ENCODE results near the gene SLC4A3.

Gene SLC4A3

GRCh38 chr2:219611866-219612576, 15.4 kb upstream of the SLC4A3 start:
- in situ Hi-C loops (cut with HindIII; ENCODE audit: low sequenced_read_pairs): no loop called here

- in situ Hi-C loops (cut with HindIII; ENCODE audit: low sequenced_read_pairs): no loop called here
Measured at GRCh38 chr2:219612577-219613286, 14.7 kb upstream of the SLC4A3 start.

GRCh38 chr2:219613461-219614070, 13.9 kb upstream of the SLC4A3 start:
- in situ Hi-C loops (cut with HindIII; ENCODE audit: low sequenced_read_pairs): no loop called here

- in situ Hi-C loops (cut with HindIII; ENCODE audit: low sequenced_read_pairs): no loop called here
Measured at GRCh38 chr2:219614076-219614860, 13.2 kb upstream of the SLC4A3 start.

- in situ Hi-C loops (cut with HindIII; ENCODE audit: low sequenced_read_pairs): no loop called here
Measured at GRCh38 chr2:219615036-219615435, 12.4 kb upstream of the SLC4A3 start.

GRCh38 chr2:219615894-219616293, 11.5 kb upstream of the SLC4A3 start:
- in situ Hi-C loops (cut with HindIII; ENCODE audit: low sequenced_read_pairs): no loop called here

GRCh38 chr2:219616550-219616949, 10.9 kb upstream of the SLC4A3 start:
- in situ Hi-C loops (cut with HindIII; ENCODE audit: low sequenced_read_pairs): no loop called here

GRCh38 chr2:219618733-219619122, 8.7 kb upstream of the SLC4A3 start:
- in situ Hi-C loops (cut with HindIII; ENCODE audit: low sequenced_read_pairs): no loop called here

- in situ Hi-C loops (cut with HindIII; ENCODE audit: low sequenced_read_pairs): no loop called here
Measured at GRCh38 chr2:219619235-219619634, 8.2 kb upstream of the SLC4A3 start.

- in situ Hi-C loops (cut with HindIII; ENCODE audit: low sequenced_read_pairs): no loop called here
Measured at GRCh38 chr2:219620546-219620945, 6.9 kb upstream of the SLC4A3 start.

GRCh38 chr2:219621935-219622334, 5.5 kb upstream of the SLC4A3 start:
- in situ Hi-C loops (cut with HindIII; ENCODE audit: low sequenced_read_pairs): no loop called here

GRCh38 chr2:219622472-219622871, 5.0 kb upstream of the SLC4A3 start:
- in situ Hi-C loops (cut with HindIII; ENCODE audit: low sequenced_read_pairs): no loop called here

- in situ Hi-C loops (cut with HindIII; ENCODE audit: low sequenced_read_pairs): no loop called here
Measured at GRCh38 chr2:219624565-219624964, 2.9 kb upstream of the SLC4A3 start.

- in situ Hi-C loops (cut with HindIII; ENCODE audit: low sequenced_read_pairs): no loop called here
Measured at GRCh38 chr2:219625179-219625578, 2.3 kb upstream of the SLC4A3 start.

GRCh38 chr2:219626540-219626939, 890 bp upstream of the SLC4A3 start:
- in situ Hi-C loops (cut with HindIII; ENCODE audit: low sequenced_read_pairs): no loop called here

GRCh38 chr2:219628235-219628985, 980 bp downstream of the SLC4A3 start:
- in situ Hi-C loops (cut with HindIII; ENCODE audit: low sequenced_read_pairs): no loop called here

GRCh38 chr2:219628986-219629901, 1.8 kb downstream of the SLC4A3 start:
- in situ Hi-C loops (cut with HindIII; ENCODE audit: low sequenced_read_pairs): no loop called here

- in situ Hi-C loops (cut with HindIII; ENCODE audit: low sequenced_read_pairs): no loop called here
Measured at GRCh38 chr2:219629976-219630695, 2.7 kb downstream of the SLC4A3 start.

Measured in endothelial cell of hepatic sinusoid (primary cell).